Measurements from ENCODE around the gene KPNB1.

The KPNB1 gene

DNA sequence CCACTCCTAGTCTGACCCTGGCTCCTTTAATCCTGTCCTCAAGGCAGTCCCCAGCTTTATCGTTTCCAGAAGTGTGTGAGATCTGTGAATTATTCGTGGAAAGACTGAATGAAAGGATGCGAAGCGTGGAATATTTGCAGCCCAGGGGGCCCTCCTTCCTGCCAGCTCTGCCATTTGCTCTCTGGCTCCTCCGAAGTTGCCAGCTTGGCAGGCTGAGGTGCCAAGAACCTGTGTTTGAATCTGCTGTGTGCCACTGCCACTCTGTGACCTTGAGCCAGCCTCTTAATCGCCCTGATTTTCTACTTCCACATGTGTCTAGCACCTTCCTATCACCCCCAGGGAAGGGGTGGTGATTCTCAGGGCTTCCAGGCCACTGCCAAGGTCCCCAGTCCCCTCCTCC lies 55.0 kb downstream of the KPNB1 start:
- DNase-seq (ENCODE audit: low read depth in 2 of 2), result no peak
- no peak overlapping the region for H3K4me3 ChIP-seq (replicated peaks in 1 of 2; ENCODE audit: low read depth in 2 of 2, low read length in 2 of 2)
- TF ChIP-seq CTCF (IDR thresholded peaks at IDR 0.05; ENCODE audit: low read depth, low read length), result no peak

DNA sequence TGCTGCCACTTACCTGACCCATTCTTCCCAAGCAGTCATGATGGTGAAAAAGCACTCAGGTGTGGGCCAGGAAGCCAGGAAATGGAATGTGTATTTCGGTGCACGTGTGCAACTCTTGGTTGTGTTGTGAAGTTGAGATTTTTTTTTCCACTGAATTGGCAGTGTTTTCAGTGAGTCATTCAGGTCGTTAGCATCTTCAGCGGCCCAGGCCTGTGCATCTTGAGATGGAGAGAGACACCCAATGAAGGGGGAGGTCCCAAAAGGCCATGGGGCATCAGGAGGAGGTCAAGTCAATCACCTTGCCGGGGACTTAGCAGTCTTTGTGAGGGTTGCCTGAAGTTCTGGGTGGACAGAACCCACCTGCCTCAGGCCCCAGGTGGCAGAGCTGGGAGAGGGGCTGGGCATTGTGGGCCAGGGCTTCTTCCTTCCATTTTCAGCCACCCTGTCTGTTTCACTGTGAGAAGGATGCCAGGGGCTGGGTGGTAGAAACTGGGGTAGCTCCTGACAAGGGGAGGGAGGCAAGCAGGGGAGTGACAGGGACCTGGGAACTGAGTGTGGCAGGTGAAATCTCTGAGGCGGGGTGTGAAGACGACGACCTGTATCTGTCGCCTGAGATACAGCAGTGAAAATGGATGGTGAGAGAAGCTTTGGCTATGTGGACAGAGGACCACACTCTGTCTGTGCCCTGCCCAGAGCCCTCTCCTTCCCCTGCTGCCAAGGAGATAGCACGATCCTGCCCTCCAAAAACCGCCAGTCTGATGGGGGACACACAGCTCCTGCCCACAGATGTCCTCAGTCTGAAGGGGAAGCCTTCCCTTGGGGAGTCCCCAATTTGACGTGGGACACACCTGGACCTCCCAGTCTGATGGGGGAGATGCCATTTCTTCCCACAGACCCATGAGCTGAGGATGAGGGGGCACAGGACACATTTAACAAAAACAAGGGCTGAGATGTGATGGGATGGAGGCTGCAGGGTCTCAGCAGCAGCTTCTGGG lies 56.1 kb downstream of the KPNB1 start:
- no peak overlapping the region for H3K4me3 ChIP-seq (replicated peaks in 1 of 2; ENCODE audit: low read depth in 2 of 2, low read length in 2 of 2)
- TF ChIP-seq CTCF (IDR thresholded peaks at IDR 0.05; ENCODE audit: low read depth, low read length), result no peak
- DNase-seq (ENCODE audit: low read depth in 2 of 2), result no peak

GRCh38 chr17:47707056-47707804 lies 57.5 kb downstream of the KPNB1 start:
- DNase-seq (ENCODE audit: low read depth in 2 of 2), result no peak
- TF ChIP-seq CTCF (IDR thresholded peaks at IDR 0.05; ENCODE audit: low read depth, low read length), result no peak
- no peak overlapping the region for H3K4me3 ChIP-seq (replicated peaks in 1 of 2; ENCODE audit: low read depth in 2 of 2, low read length in 2 of 2)

DNA sequence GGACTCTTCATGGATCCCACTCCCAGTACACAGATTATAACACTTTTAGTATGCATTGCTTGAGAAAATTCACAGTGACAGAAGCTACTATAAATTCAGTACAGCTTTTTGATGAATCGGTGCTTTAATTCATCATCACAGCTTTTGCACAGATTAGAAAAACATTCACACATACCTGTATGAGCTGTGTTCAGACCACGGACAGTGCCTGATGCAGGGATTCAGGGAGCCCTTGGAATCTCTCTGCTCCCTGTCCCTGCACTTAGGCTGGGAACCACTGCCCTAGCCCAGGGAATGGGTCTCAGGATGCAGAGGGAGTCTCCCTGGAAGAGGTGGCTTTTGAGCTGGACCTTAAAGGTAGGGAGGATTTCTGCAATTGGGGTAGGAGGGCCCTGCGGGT lies 58.2 kb downstream of the KPNB1 start:
- DNase-seq (ENCODE audit: low read depth in 2 of 2), result no peak
- no peak overlapping the region for H3K4me3 ChIP-seq (replicated peaks in 1 of 2; ENCODE audit: low read depth in 2 of 2, low read length in 2 of 2)
- no peak for TF ChIP-seq CTCF (IDR thresholded peaks at IDR 0.05; ENCODE audit: low read depth, low read length)

DNA sequence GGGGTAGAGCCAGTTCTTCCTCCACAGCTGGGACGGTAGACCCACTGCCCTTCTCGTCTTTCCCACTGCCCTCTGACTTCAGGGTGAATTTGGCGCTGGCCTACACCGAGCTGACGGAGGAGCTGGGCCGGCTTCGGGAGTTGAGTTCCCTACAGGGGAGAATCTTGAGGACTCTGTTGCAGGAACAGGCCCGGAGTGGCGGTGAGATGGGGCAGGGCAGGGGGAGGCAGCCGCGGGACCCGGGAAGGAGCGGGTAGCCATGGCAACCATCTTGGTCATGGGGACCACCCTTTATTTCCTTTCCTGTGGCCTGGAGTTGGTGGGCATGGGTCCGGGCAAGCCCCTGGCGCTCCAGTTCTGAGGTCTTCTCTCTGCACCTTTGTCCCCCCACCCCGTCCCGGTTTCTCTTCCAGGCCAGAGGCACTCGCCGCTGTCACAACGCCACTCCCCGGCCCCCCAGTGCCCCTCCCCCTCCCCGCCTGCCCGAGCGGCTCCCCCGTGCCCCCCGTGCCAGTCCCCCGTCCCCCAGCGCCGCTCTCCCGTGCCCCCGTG lies 58.7 kb downstream of the KPNB1 start:
- DNase-seq (ENCODE audit: low read depth in 2 of 2), result no peak
- no peak for TF ChIP-seq CTCF (IDR thresholded peaks at IDR 0.05; ENCODE audit: low read depth, low read length)
- no peak overlapping the region for H3K4me3 ChIP-seq (replicated peaks in 1 of 2; ENCODE audit: low read depth in 2 of 2, low read length in 2 of 2)

DNA sequence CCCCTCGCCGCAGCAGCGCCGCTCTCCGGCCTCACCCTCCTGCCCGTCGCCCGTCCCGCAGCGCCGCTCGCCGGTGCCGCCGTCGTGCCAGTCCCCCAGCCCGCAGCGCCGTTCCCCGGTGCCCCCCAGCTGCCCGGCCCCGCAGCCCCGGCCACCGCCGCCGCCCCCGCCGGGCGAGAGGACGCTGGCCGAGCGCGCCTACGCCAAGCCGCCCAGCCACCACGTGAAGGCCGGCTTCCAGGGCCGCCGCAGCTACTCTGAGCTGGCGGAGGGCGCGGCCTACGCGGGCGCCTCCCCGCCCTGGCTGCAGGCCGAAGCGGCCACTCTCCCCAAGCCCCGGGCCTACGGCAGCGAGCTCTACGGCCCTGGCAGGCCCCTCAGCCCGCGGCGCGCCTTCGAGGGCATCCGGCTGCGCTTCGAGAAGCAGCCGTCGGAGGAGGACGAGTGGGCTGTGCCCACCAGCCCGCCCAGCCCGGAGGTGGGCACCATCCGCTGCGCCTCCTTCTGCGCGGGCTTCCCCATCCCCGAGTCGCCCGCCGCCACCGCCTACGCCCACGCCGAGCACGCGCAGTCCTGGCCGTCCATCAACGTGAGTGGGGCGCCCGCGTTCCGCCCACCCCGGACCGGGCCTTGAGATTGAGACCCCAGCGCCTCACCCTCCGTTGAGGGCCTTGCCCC lies 59.3 kb downstream of the KPNB1 start:
- no peak for TF ChIP-seq CTCF (IDR thresholded peaks at IDR 0.05; ENCODE audit: low read depth, low read length)
- no peak overlapping the region for H3K4me3 ChIP-seq (replicated peaks in 1 of 2; ENCODE audit: low read depth in 2 of 2, low read length in 2 of 2)
- peak; percentile 34 to 68 for DNase-seq (ENCODE audit: low read depth in 2 of 2)

All from cardiac fibroblast (primary cell).